Daoy (cell line): ENCODE measurements around the gene NDUFS4. TPM values are rescaled to one million over a fixed set of nuclear protein-coding genes. Genes with fewer than 3 reads are reported as not detected.
"Not testable (repeated sequence)": the region's sequence is repeated elsewhere in the genome, so short reads cannot be mapped to it uniquely, and the experiment has no call there.

ENCODE experiments used
- DNase-seq: peaks from one replicate; pipeline ENCODE4 v3.0.0-alpha.2; 2015; ENCODE audit warnings: low read depth
- total RNA-seq: library from RNA; depleted of rRNA; stranded (reverse); fragments of >200 nt; shearing (Covaris generic); gene quantifications from 2 replicates; pipeline ENCODE4 v1.2.3, GENCODE V29; 2014; rRNA removed

NDUFS4 gene
- total RNA-seq, 1 experiment from 2014 or later = 218 TPM

- DNase-seq = not testable (repeated sequence)
These were observed 104.9 kb downstream of the NDUFS4 start for GRCh38 chr5:53665313-53665712.

DNA sequence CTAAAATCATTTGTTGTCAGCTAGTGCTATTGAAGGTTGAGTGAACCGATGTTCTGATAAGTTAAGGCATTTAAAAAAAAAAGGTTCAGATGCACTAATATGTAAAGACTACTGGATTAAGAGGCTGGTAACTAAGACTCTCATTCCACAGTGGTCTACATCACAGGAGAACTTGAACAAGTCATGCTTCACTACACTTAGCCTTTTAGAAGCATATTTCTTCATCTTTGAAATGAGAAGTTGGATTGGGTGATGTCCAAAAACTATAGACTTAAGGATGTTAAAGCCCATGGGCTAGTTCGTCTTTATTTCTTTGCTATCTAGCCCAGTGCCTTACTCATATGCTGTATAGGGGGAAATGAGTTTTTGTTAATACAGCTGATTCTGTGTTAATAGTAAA, 107.2 kb downstream of the NDUFS4 start:
- no peak for DNase-seq

- no peak for DNase-seq
These were observed 111.0 kb downstream of the NDUFS4 start for GRCh38 chr5:53671447-53671846.

DNA sequence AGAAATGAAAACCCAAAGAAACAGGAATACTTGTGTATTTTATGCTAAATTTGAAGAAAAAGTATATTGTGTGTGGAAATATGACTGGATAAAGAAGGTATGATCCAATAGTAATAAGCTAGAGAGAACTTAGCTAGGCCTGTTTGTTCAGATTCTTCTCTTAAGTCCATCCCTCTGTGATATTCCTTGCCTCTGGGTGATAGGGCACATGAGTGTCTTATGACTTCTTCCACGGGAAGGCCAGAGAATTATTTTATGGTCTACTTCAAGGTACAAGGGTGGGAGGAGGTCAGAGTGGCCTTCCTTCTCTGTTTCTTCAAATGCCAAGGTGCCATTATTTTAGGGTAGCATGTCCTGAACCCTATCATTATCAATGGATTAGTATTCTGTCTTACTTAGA, 113.7 kb downstream of the NDUFS4 start:
- no peak for DNase-seq

DNA sequence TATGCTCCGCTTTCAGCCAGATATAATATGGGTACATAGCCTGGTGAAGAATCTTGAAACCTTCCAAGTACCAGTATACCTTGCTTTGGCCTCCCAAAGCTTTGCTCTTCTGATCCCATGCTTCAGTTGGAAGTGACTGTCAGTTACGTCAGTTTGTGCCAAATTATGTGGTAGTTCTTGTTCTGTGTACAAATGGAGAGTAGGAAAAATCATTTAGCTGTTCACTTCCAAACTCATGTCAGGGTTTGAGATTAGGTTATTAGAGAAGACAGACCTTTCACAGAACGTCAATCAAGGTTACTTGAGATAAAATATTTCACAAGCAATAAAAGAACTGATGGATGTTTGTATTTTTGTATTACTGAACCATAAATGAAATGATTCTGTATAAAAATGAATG, 117.2 kb downstream of the NDUFS4 start:
- DNase-seq = no peak

- no peak for DNase-seq
These were observed 118.7 kb downstream of the NDUFS4 start for GRCh38 chr5:53678981-53679660.

DNA sequence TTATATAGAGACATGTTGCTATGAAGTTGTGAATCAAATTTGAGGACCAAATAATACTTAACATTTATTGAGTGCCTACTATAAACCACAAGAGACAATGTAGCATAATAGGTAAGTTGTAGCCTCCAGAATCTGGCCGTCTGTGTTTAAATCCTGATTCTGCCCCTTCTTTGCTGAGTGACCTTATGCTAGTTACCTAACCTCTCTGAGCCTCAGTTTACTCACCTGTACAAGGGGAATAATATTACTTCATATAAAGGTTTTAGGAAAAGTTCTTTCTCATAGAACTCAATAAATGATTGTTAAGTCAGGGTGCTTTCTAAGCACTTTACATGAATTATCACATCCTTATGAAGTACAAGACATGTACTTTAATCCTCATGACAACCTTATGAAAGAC, 120.6 kb downstream of the NDUFS4 start:
- DNase-seq = no peak

- DNase-seq = no peak
These were observed 130.6 kb downstream of the NDUFS4 start for GRCh38 chr5:53691014-53691413.

GRCh38 chr5:53694520-53695022, 134.1 kb downstream of the NDUFS4 start:
- no peak for DNase-seq

DNA sequence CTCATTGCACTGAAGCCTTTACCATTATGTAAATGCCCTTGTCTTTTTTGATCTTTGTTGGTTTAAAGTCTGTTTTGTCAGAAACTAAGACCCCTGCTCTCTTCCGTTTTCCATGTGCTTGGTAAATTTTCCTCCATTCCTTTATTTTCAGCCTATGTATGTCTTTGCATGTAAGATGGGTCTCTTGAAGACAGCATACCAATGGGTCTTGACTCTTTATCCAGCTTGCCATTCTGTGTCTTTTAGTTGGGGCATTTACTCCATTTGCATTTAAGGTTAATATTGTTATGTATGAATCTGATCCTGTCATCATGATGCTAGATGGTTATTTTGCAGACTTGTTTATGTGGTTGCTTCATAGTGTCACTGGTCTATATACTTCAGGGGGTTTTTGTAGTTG, 150.0 kb downstream of the NDUFS4 start:
- DNase-seq = not testable (repeated sequence)

- DNase-seq = no peak
These were observed 151.9 kb downstream of the NDUFS4 start for GRCh38 chr5:53712327-53712726.

- no peak for DNase-seq
These were observed 153.7 kb downstream of the NDUFS4 start for GRCh38 chr5:53713978-53714666.

DNA sequence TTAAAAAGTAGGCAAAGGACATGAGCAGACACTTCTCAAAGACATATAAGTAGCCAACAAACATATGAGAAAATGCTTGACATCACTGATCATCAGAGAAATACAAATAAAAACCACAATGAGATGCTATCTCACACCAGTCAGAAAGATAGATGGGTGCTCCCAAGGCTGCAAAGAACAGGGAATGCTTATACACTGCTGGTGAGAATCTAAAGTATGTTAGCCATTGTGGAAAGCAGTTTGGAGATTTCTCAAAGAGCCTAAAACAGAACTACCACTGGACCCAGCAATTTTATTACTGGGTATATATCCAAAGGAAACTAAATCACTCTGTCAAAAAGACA, 154.2 kb downstream of the NDUFS4 start:
- DNase-seq = no peak

DNA sequence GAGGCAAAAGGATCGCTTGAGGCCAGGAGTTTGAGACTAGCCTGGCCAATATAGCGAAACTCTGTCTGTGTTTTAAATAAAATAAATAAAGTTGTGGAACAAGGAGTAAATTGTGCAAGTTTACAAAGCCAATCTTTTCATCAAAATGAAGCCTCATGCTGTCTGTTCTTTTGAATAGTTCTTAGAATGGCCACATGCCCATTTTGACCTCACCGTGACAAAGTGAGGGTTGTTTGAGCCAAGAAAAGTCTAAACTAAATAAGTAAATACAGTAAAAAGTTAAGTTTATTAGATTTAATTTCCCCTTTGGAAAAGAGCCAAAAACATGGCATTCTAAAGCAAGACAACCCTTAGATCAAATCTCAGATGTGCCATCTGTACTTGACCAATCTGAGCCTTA, 165.7 kb downstream of the NDUFS4 start:
- no peak for DNase-seq

GRCh38 chr5:53730943-53731342, 170.5 kb downstream of the NDUFS4 start:
- no peak for DNase-seq

Other genes with a start within 250 kb of the NDUFS4 start
- 0.91 and 1.7 TPM in 2 replicates for gene FST, start 80.0 kb upstream of the NDUFS4 start, total RNA-seq